GM19239 (cell line): Measurements from ENCODE around the gene ELF3.
"Not testable (repeated sequence)": the region's sequence is repeated elsewhere in the genome, so short reads cannot be mapped to it uniquely, and the experiment has no call there.

ENCODE experiments used
- DNase-seq: peaks from one replicate; pipeline ENCODE4 v3.0.0; 2011; ENCODE audit warnings: low spot score; ENCODE audit not compliant: insufficient read length
- FAIRE-seq: peaks from 2 replicates; lab custom pipeline; 2011; peaks lifted over from hg19 to GRCh38; lab: Jason Lieb, UNC

The ELF3 gene

GRCh38 chr1:202010180-202011015, at the start of gene ELF3:
Gene ELF3, plus strand, starts transcription at chr1:202010587. Its CDS starts 550 bp downstream, at chr1:202011137.
- peak; percentile 93 for FAIRE-seq

GRCh38 chr1:201962382-201962781, 48.0 kb upstream of the ELF3 start:
- DNase-seq, FAIRE-seq: not testable (repeated sequence)

More at GRCh38 chr1:202010180-202011015, at the start of gene ELF3:
- DNase-seq, result peak; percentile 88

- FAIRE-seq (no peak), DNase-seq (no peak)
Measured at GRCh38 chr1:201964261-201964660, 46.1 kb upstream of the ELF3 start.

DNA sequence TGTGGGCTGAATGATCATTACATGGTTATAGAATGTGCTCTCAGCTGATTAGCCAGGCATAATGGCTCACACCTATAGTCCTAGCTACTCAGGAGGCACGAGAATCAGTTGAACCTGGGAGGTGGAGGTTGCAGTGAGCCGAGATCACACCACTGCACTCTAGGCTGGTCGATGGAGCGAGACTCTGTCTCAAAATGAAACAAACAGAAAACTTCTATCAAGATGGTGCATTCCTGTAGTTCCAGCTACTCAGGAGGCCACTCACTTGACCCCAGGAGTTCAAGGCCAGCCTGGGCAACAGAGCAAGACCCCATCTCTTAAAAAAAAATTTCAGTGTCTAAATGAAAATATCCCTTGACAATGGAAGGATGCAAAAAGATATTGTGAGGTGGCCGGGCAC, 44.2 kb upstream of the ELF3 start:
- DNase-seq, result no peak

GRCh38 chr1:201968202-201968925, 42.0 kb upstream of the ELF3 start:
- DNase-seq (no peak), FAIRE-seq (no peak)

More for the DNA sequence above, 44.2 kb upstream of the ELF3 start:
- FAIRE-seq, result no peak

DNA sequence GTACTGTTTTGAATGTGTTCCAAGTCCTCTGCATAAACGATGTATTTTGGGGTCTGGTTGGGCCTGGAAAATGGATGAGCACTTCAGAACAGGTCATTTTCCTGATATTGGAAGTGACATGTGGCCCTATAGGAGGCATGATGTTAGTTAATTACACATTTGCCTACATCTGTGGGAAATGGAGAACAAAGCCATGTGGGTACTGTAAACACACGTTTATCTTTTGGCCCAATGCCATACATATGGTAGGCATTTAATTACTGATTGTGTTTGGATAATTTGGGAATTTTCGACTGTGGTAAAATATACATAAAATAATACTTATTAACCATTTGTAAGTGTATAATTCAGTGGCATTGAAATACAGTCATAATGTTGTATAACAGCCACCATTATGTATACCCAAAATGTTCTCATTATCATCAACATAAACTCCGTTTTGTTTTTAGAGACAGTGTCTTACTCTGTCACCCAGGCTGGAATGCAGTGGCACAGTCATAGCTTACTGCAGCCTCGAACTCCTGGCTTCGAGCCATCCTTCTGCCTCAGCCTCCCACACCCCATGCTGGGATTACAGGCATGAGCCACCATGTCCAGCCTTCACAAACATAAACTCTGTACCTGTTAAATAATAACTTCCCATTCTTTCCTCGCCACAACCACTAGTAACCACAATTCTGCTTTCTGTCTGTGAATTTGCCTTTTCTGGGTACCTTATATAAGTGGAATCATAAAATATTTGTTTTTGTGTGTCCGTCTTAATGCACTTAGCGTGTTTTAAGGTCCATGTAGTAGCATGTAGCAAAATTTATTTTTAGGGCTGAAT, 39.8 kb upstream of the ELF3 start:
- FAIRE-seq (no peak), DNase-seq (no peak)

DNA sequence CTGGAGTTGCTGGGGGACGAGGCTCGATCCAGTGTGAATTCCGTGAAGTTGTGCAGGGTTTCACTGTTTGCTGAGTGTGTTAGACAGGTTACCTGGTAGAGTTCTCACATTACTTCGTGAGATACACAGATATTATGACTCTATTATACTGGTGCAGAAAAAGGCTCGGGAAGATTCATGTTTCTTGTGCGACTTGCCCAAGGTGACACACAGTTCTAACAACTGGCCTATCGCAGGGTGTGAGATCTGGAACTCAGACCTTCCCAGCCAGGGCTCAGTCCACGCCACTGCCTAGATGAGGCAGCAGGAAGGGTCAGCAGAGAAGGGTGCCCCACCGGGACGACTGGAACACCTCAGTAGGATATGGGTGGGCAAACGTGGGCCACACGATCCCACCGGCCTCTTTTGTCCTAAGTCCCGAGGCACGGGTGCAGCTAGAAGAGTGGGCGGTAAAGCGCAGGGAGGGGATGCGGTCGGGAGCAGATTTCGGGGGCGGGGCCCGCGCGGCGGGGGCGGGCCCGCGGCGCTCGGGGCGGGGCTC, 28.2 kb upstream of the ELF3 start:
- DNase-seq, result no peak

GRCh38 chr1:201982623-201983379, 27.6 kb upstream of the ELF3 start, which contains the start of gene RNPEP:
Gene RNPEP, plus strand, starts transcription at chr1:201982648. Its CDS starts 19 bp downstream, at chr1:201982667.
- DNase-seq (peak; percentile 83), FAIRE-seq (no peak)

More for the DNA sequence above, 28.2 kb upstream of the ELF3 start:
- peak; percentile 90 for FAIRE-seq

DNA sequence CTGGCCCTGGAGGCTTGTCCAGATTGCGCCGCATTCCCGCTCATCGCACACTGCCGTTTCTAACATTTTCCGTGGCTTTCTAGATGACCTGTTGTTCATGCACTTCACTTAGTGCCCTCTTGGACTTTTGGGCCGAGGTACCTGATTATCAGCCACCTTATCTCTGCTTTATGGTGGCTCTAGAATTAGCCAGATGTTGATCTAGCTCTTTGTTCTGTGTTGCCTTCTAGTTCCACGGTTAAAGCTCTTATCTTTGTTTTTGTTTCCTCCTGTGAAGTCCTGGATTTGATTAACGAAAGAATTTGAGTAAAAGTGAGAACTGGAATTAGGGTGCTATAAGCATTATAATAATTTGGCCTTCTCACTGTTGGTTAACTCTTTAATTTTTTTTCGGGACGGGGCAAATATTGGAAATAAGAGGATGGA, 27.0 kb upstream of the ELF3 start:
- FAIRE-seq, result peak; percentile 76
- no peak for DNase-seq

DNA sequence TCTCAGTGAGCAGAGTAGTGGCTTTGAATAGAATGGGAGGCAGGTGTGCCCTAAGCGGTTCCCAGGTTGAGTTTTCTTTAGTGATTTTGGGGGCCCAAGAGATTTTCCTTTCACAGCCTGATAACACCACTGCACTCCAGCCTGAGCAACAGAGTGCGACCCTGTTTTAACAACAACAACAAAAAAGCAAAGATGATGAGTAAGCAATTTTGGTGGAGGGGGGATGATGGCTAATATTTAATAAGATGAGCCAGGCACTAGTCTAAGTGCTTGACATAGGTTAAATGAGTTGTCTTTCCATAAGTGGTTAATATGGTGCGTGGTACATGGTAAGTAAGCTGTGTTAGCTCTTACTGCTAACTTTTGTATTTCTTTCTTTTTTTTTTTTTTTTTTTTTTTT, 25.9 kb upstream of the ELF3 start:
- no peak for FAIRE-seq
- no peak for DNase-seq

DNA sequence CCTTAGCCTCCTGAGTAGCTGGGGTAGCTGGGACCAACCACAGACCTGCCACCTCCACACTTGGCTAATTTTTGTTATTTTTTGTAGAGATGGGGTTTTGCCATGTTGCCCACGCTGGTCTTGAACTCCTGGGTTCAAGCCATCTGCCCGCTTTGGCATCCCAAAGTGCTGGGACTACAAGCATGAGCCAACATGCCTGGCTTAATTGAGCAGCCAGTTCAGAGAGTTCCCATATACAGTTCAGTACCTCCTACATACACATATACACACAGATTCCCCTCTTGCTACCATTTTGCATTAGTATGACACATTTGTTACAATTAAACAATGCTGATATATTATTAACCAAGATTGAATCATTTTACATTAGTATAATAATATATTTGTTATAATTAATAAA, 25.0 kb upstream of the ELF3 start:
- FAIRE-seq, result no peak
- no peak for DNase-seq

DNA sequence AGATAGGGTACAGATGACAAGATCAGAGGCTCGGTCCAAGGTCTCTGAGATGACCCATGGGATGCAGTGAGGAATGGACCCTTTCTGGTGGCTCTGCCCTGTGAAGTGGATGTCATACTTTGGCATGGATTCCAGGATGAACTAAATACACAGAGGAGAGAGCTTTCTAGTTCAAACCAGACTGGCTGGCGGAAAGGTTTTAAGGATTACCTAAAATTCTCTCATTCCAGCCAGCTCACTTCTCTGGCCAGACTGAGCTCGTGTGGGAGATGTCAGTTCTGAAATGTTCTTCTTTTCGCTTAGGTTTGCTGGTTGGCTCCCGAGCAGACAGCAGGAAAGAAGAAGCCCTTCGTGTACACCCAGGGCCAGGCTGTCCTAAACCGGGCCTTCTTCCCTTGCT, 21.8 kb upstream of the ELF3 start:
- DNase-seq (no peak), FAIRE-seq (no peak)

DNA sequence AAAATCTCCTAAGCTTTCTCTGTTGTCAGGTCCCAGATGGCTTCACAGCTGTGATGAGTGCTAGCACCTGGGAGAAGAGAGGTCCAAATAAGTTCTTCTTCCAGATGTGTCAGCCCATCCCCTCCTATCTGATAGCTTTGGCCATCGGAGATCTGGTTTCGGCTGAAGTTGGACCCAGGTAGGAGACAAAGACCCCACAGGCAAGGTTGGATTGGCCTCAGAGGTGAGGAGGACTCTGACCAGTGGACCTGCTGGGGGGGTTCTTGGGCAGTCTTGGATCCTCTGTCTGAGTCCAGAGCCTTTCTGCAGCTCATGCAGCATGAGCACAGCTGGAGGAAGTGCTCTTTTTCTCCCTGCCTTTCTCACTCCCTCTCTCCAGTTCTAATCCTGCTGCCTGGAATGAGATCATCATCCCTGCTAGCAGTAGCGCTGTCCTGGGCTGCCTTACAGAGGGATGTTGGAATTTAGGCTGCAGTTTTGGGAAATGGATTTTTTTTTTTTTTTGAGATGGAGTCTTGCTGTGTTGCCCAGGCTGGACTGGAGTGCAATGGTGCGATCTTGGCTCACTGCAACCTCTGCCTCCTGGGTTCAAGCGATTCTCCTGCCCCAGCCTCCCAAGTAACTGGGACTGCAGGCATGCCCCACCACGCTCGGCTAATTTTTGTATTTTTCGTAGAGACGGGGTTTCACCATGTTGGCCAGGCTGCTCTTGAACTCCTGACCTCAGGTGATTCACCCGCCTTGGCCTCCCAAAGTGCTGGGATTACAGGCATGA, 20.8 kb upstream of the ELF3 start:
- FAIRE-seq (no peak), DNase-seq (no peak)

- no peak for FAIRE-seq
- DNase-seq, result no peak
Measured at GRCh38 chr1:201990427-201990826, 20.0 kb upstream of the ELF3 start.

DNA sequence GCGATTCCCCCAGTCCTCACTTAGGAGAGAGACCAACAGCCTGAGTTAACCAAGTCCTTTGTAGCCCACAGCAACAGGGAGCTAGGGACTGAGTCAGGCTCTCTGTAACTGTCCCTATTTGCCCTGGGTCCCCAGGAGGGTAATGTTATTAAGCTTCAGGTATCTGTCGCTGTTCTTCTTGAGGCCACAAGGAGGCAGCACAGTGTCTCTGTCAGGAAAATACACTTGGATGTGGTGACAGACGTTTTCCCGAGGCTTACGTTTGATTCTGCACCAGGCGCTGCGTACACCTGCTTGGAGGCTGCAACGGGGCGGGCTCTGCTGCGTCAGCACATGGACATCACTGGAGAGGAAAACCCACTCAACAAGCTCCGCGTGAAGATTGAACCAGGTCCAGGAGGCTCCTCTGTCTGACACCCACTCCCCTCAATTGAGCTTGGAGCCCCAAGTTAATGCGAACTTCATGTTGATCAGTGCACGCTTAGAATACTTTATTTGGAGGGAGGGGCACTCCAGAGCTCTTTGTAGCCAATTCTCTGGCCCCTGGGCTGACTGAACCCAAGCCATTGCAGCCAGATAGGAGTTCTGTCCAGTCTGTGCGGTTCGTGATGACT, 10.7 kb upstream of the ELF3 start:
- DNase-seq, result peak; percentile 38
- FAIRE-seq, result peak; percentile 70

DNA sequence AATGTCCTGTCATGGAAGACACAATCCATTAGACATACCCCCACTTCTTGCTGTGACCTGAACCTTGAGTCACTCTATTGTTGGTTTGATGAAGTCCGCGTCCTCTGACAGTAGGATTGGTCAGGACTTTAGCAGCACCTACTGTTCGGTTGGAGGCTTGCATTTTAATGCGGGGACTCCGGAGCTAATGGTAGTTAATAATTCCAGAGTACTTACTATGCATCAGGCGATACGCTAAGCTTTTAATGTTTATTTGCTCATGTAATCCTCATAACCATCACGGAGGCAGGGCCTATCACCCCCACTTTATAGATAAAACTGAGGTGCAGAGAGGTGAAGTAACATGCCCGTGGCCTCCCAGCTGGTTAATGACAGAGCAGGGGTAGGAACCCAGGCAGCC, 7.9 kb upstream of the ELF3 start:
- no peak for FAIRE-seq
- no peak for DNase-seq

DNA sequence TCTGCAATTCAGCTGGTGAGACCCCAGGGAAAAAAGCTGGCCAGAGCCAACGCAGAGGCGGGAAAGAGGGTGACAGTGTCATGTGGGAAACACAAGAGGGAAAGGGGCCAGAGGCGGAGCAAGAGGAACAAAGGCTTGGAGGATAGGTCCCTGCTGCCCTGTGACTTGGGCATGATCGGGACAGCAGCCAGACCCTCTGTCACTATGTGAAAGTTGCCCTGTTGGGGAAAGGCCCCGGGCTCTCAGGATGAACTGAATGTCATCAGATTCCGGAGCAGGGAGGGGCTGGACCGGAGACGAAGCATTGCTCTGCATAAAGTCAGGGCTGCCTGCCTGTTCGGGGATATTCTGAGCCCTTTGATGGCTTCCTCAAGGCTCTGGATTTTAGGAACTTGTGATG, 5.7 kb upstream of the ELF3 start:
- no peak for DNase-seq
- FAIRE-seq, result no peak

GRCh38 chr1:202005958-202006357, 4.4 kb upstream of the ELF3 start:
- DNase-seq (no peak), FAIRE-seq (no peak)
